B cell (primary cell): ENCODE measurements around the gene CTDNEP1.

ENCODE experiments used
- CTCF ChIP-seq: fragments of 200-600 bp; IDR thresholded peaks from one replicate; pipeline ENCODE4 v1.8.0; 2022; ENCODE audit warnings: antibody characterized with exemption, mild to moderate bottlenecking
- EZH2 ChIP-seq: IDR thresholded peaks from 2 replicates; pipeline ENCODE4 v1.6.1; 2012; ENCODE audit warnings: borderline replicate concordance, low read depth, mild to moderate bottlenecking, moderate library complexity, low read length; ENCODE audit not compliant: insufficient read depth, poor library complexity, severe bottlenecking

- TF ChIP-seq CTCF: no peak
- no peak for TF ChIP-seq EZH2
Observed at GRCh38 chr17:7260151-7260550, 8.6 kb upstream of the CTDNEP1 start.
